B cell (primary cell): Measurements from ENCODE around the gene CYLC1. TPM values are rescaled to one million over a fixed set of nuclear protein-coding genes. Genes with fewer than 3 reads are reported as not detected.

Source experiments
- ATAC-seq: fragments of 200-7000 bp; cut with Tn5 transposase; one replicate; pipeline ENCODE4 v1.10.0; 2021; ENCODE audit warnings: low read depth, mild to moderate bottlenecking, moderate number of reproducible peaks, moderate library complexity
- CTCF ChIA-PET: fragments of 350-600 bp; sonication (Branson Sonifier 250); formaldehyde crosslinking; loops from one replicate; lab custom pipeline; 2021; ENCODE audit warnings: antibody characterized with exemption, inconsistent platforms; lab: Charles Lee
- POLR2A ChIA-PET: fragments of 350-600 bp; sonication (Branson Sonifier 250); formaldehyde crosslinking; loops from one replicate; lab custom pipeline; 2021; ENCODE audit warnings: antibody characterized with exemption; lab: Charles Lee
- DNase-seq: peaks from one replicate; pipeline ENCODE4 v3.0.0; 2013
- H2AFZ ChIP-seq: 2 replicates; pipeline ENCODE4 v1.6.1; 2012; ENCODE audit warnings: mild to moderate bottlenecking, low read depth, low read length; ENCODE audit not compliant: insufficient read depth, poor library complexity, severe bottlenecking
- H3K27ac ChIP-seq, 2 donors: 1 replicate in 1 of 2; 2 replicates in 1 of 2; pipeline ENCODE4 v1.5.1; 2012 to 2013; ENCODE audit warnings: low read length in 2 of 2, mild to moderate bottlenecking in 2 of 2, moderate library complexity in 1 of 2
- H3K27me3 ChIP-seq, 4 experiments: fragments of 200-600 bp in 1 of 4; sonication (generic) in 1 of 4; replicated peaks in 1 of 4; 1 replicate in 2 of 4; 2 replicates in 2 of 4; pipeline versions ENCODE4 v1.6.1 to v1.7.0; 2013 to 2016; ENCODE audit warnings: low read length in 3 of 4, mild to moderate bottlenecking in 2 of 4, mixed read lengths in 1 of 4, moderate library complexity in 1 of 4; ENCODE audit not compliant: insufficient read depth in 4 of 4, control insufficient read depth in 3 of 4; ENCODE audit errors: control extremely low read depth in 1 of 4
- H3K36me3 ChIP-seq, 2 experiments: replicated peaks in 1 of 2; 1 replicate in 1 of 2; 2 replicates in 1 of 2; pipeline versions ENCODE4 v1.6.1 to v1.7.1; 2013; ENCODE audit warnings: low read length in 1 of 2; ENCODE audit not compliant: insufficient read depth in 2 of 2, control insufficient read depth in 1 of 2; ENCODE audit errors: control extremely low read depth in 1 of 2, extremely low read depth in 1 of 2
- H3K4me1 ChIP-seq, 2 donors: fragments of 200-600 bp in 1 of 2; sonication (generic) in 1 of 2; 1 replicate in 1 of 2; 2 replicates in 1 of 2; pipeline versions ENCODE4 v1.5.1 to v1.6.1; 2013 to 2017; ENCODE audit warnings: low read length in 2 of 2; ENCODE audit not compliant: control insufficient read depth in 2 of 2, insufficient read depth in 2 of 2
- H3K4me2 ChIP-seq: replicated peaks from 2 replicates; pipeline ENCODE3; 2012; ENCODE audit warnings: mild to moderate bottlenecking, low read depth, low read length; ENCODE audit not compliant: poor library complexity, severe bottlenecking
- H3K4me3 ChIP-seq, 5 experiments: fragments of 200-600 bp in 1 of 5; sonication (generic) in 1 of 5; 1 replicate in 3 of 5; 2 replicates in 2 of 5; pipeline versions ENCODE4 v1.5.1 to v1.7.0; 2011 to 2016; ENCODE audit warnings: low read length in 4 of 5, mild to moderate bottlenecking in 4 of 5, low read depth in 2 of 5, control low read depth in 1 of 5, moderate library complexity in 1 of 5; ENCODE audit not compliant: insufficient read depth in 1 of 5; ENCODE audit errors: control extremely low read depth in 1 of 5, extremely low read depth in 1 of 5
- H3K79me2 ChIP-seq: fragments of 200-600 bp; sonication (generic); one replicate; pipeline ENCODE4 v1.6.0; 2016; ENCODE audit warnings: low read length; ENCODE audit not compliant: control insufficient read depth, insufficient read depth
- H3K9ac ChIP-seq: fragments of 200-600 bp; sonication (generic); 2 replicates; pipeline ENCODE4 v1.6.1; 2017; ENCODE audit warnings: mild to moderate bottlenecking, low read length, moderate library complexity
- H3K9me3 ChIP-seq, 3 donors: one replicate each; pipeline versions ENCODE4 v1.6.1 to v1.7.1; 2013; ENCODE audit warnings: low read length in 2 of 3; ENCODE audit not compliant: control insufficient read depth in 2 of 3, insufficient read depth in 1 of 3; ENCODE audit errors: control extremely low read depth in 1 of 3
- H4K20me1 ChIP-seq: 2 replicates; pipeline ENCODE4 v1.6.0; 2012; ENCODE audit warnings: mild to moderate bottlenecking, low read length; ENCODE audit not compliant: insufficient read depth, control insufficient read depth, poor library complexity, severe bottlenecking
- H3K27ac Mint-ChIP-seq: one replicate; pipeline ENCODE4 v1.8.0; 2021; ENCODE audit warnings: mixed read lengths
- H3K27me3 Mint-ChIP-seq: one replicate; pipeline ENCODE4 v1.8.0; 2021; ENCODE audit warnings: mixed read lengths
- H3K4me1 Mint-ChIP-seq: one replicate; pipeline ENCODE4 v1.8.0; 2021; ENCODE audit warnings: mixed read lengths
- H3K4me3 Mint-ChIP-seq: one replicate; pipeline ENCODE4 v1.8.0; 2021; ENCODE audit warnings: mixed read lengths
- H3K9me3 Mint-ChIP-seq: one replicate; pipeline ENCODE4 v1.8.0; 2022; ENCODE audit warnings: mixed read lengths; ENCODE audit not compliant: insufficient read depth
- CTCF ChIP-seq: fragments of 200-600 bp; IDR thresholded peaks from one replicate; pipeline ENCODE4 v1.8.0; 2022; ENCODE audit warnings: antibody characterized with exemption, mild to moderate bottlenecking
- EZH2 ChIP-seq: IDR thresholded peaks from 2 replicates; pipeline ENCODE4 v1.6.1; 2012; ENCODE audit warnings: borderline replicate concordance, low read depth, mild to moderate bottlenecking, moderate library complexity, low read length; ENCODE audit not compliant: insufficient read depth, poor library complexity, severe bottlenecking
- WGBS: methylation state at CpG from one replicate; pipeline ENCODE4 v1.1.5; 2013; ENCODE audit warnings: missing lambda C conversion rate; ENCODE audit not compliant: insufficient coverage; 5-methylcytosine and 5-hydroxymethylcytosine counted together
- intact Hi-C: fragments of 100-400 bp; cut with micrococcal nuclease; formaldehyde crosslinking; loops from one replicate; pipeline ENCODE4 v1.10.0; 2022
- polyA plus RNA-seq: library from polyadenylated mRNA; depleted of rRNA; stranded (reverse); fragments of >200 nt; gene quantifications from 2 replicates; pipeline ENCODE4 v1.2.3, GENCODE V29; 2012
- total RNA-seq, 2 donors: library from RNA; stranded (reverse); fragments of 120-200 nt in 1 of 2; gene quantifications; 1 replicate in 1 of 2; 2 replicates in 1 of 2; pipeline versions ENCODE4 v1.2.3 to v1.2.4, GENCODE V29; 2013 to 2022

Gene CYLC1
- total and polyA plus RNA-seq, 2 donors (not counting 1 experiment from before 2014, with no cell fraction given), result not detected

- no peaks in the 10 kb centered on the region for H3K4me1 ChIP-seq
- no peaks in the 10 kb centered on the region for H3K27me3 ChIP-seq
- ChIA-PET POLR2A (no interaction called here), CTCF (no interaction called here)
- DNase-seq (no peak), ATAC-seq (no peak)
- Mint-ChIP-seq H3K27me3 (no peaks in the 10 kb centered on the region), H3K4me3 (no peak overlapping the region), H3K4me1 (no peaks in the 10 kb centered on the region), H3K9me3 (peaks cover 2% of the 10 kb centered on the region), H3K27ac (no peak overlapping the region)
- H3K9ac ChIP-seq, result no peak overlapping the region
- no peaks in the 10 kb centered on the region for H4K20me1 ChIP-seq
- no peaks in the 10 kb centered on the region for H3K9me3 ChIP-seq
- H3K27ac ChIP-seq, result no peak overlapping the region
- H3K4me3 ChIP-seq, result no peak overlapping the region
- H3K36me3 ChIP-seq, result no peaks in the 10 kb centered on the region
- H3K79me2 ChIP-seq, result no peaks in the 10 kb centered on the region
- no peak for TF ChIP-seq EZH2
- no peak for TF ChIP-seq CTCF
- H2AFZ ChIP-seq, result no peak overlapping the region
- intact Hi-C loops, result no loop called here
- no peak overlapping the region for H3K4me2 ChIP-seq
- no CpG with 5 or more reads among the region's 2 CpGs for WGBS
These were observed 73.3 kb downstream of the CYLC1 start for GRCh38 chrX:83934220-83934619.
